K562 (cell line): Measurements from ENCODE around the gene PTPRG. TPM values are rescaled to one million over a fixed set of nuclear protein-coding genes. Genes with fewer than 3 reads are reported as not detected.

ENCODE experiments used
- ATAC-seq: fragments of 200-7000 bp; cut with Tn5 transposase; 3 replicates; pipeline ENCODE4 v1.9.1; 2020; ENCODE audit warnings: moderate library complexity
- BruUV-seq: library from RNA; stranded (reverse); fragments of 400-500 nt; replicated peaks from 2 replicates; lab custom pipeline; 2021; lab: Mats Ljungman, UMichigan
- CTCF ChIA-PET: fragments of 300-600 bp; formaldehyde crosslinking; extraction: SDS; loops from one replicate; lab custom pipeline; 2021; ENCODE audit warnings: low intra/inter-chr PET ratio; lab: Yijun Ruan, JAX
- POLR2A ChIA-PET: fragments of 300-600, 350-650 bp; sonication (Branson Sonifier 250); formaldehyde crosslinking; extraction: SDS; loops from one replicate; lab custom pipeline; 2021; ENCODE audit warnings: antibody characterized with exemption, inconsistent platforms; lab: Yijun Ruan, JAX
- DNase-seq, 4 experiments: peaks; one replicate each; pipeline versions ENCODE4 v3.0.0 to v3.0.0-alpha.2; 2011 to 2018; ENCODE audit warnings: low spot score in 3 of 4, mixed read lengths in 3 of 4; ENCODE audit errors: extremely low read depth in 1 of 4
- FAIRE-seq: peaks from 2 replicates; lab custom pipeline; 2011; peaks lifted over from hg19 to GRCh38; lab: Jason Lieb, UNC
- H2AFZ ChIP-seq: 2 replicates; pipeline ENCODE4 v1.6.0; 2011; ENCODE audit warnings: low read depth, low read length, control low read depth, inconsistent platforms
- H3K27ac ChIP-seq: fragments of 200-600 bp; 3 replicates; pipeline ENCODE4 v1.8.0; 2011; ENCODE audit warnings: low read depth, mild to moderate bottlenecking, control low read depth, inconsistent platforms, low read length, moderate library complexity, mixed read lengths; ENCODE audit errors: extremely low read depth
- H3K27me3 ChIP-seq, 2 experiments: fragments of 300-600 bp in 1 of 2; 2 replicates in 1 of 2; 3 replicates in 1 of 2; pipeline versions ENCODE4 v1.6.0 to v1.8.0; 2011; ENCODE audit warnings: inconsistent platforms in 2 of 2, low read length in 2 of 2, mild to moderate bottlenecking in 1 of 2, mixed read lengths in 1 of 2, moderate library complexity in 1 of 2; ENCODE audit not compliant: control insufficient read depth in 2 of 2, insufficient read depth in 2 of 2
- H3K36me3 ChIP-seq: fragments of 300-600 bp; 3 replicates; pipeline ENCODE4 v1.8.0; 2011; ENCODE audit warnings: mild to moderate bottlenecking, low read length, inconsistent platforms; ENCODE audit not compliant: control insufficient read depth, insufficient read depth
- H3K4me1 ChIP-seq, 2 experiments: fragments of 200-600 bp in 1 of 2; replicated peaks in 1 of 2; 2 replicates in 1 of 2; 3 replicates in 1 of 2; pipeline versions ENCODE4 v1.5.1 to v1.8.0; 2011; ENCODE audit warnings: inconsistent platforms in 2 of 2, low read length in 2 of 2, mild to moderate bottlenecking in 1 of 2, mixed read lengths in 1 of 2, moderate library complexity in 1 of 2; ENCODE audit not compliant: control insufficient read depth in 2 of 2, insufficient read depth in 2 of 2
- H3K4me2 ChIP-seq: 2 replicates; pipeline ENCODE4 v1.6.1; 2011; ENCODE audit warnings: low read length, control low read depth, inconsistent platforms, mixed read lengths; ENCODE audit not compliant: insufficient read depth
- H3K4me3 ChIP-seq: fragments of 200-600 bp; sonication (generic), shearing (Covaris generic); 2 replicates; pipeline ENCODE4 v1.5.1; 2016; ENCODE audit warnings: control low read depth, inconsistent platforms
- H3K79me2 ChIP-seq: fragments of 200-600 bp; 3 replicates; pipeline ENCODE4 v1.8.0; 2011; ENCODE audit warnings: low read length, inconsistent platforms; ENCODE audit not compliant: control insufficient read depth, insufficient read depth
- H3K9ac ChIP-seq, 2 experiments: 2 replicates each; pipeline versions ENCODE4 v1.6.0 to v1.6.1; 2011; ENCODE audit warnings: low read depth in 2 of 2, low read length in 2 of 2, control low read depth in 1 of 2, inconsistent platforms in 1 of 2, mild to moderate bottlenecking in 1 of 2, mixed read lengths in 1 of 2; ENCODE audit not compliant: insufficient read depth in 1 of 2
- H3K9me1 ChIP-seq: one replicate; pipeline ENCODE4 v1.6.0; 2011; ENCODE audit warnings: inconsistent platforms, mild to moderate bottlenecking, low read length, moderate library complexity; ENCODE audit not compliant: control insufficient read depth, insufficient read depth
- H3K9me3 ChIP-seq: replicated peaks from 2 replicates; pipeline ENCODE4 v1.5.1; 2011; ENCODE audit warnings: low read depth, low read length, inconsistent platforms; ENCODE audit not compliant: control insufficient read depth, insufficient read depth
- H4K20me1 ChIP-seq: replicated peaks from 2 replicates; pipeline ENCODE4 v1.6.1; 2011; ENCODE audit warnings: low read length, inconsistent platforms, mixed read lengths; ENCODE audit not compliant: control insufficient read depth, insufficient read depth
- FOXA1 ChIP-seq: fragments of 450-650 bp; IDR thresholded peaks from 2 replicates; pipeline ENCODE4 v1.6.1; 2016; ENCODE audit warnings: mild to moderate bottlenecking, borderline replicate concordance
- IRF2 ChIP-seq: sonication (generic); formaldehyde crosslinking; IDR thresholded peaks from 2 replicates; pipeline ENCODE4 v1.8.1; 2022; ENCODE audit warnings: mild to moderate bottlenecking, missing genetic modification reagents
- KDM1A ChIP-seq, 2 experiments: fragments of 450-650 bp; IDR thresholded peaks; 2 replicates each; pipeline ENCODE4 v1.6.1; 2016; ENCODE audit warnings: mild to moderate bottlenecking in 2 of 2
- MYBL2 ChIP-seq, 2 experiments: fragments of 450-650 bp in 1 of 2; sonication (generic) in 1 of 2; formaldehyde crosslinking in 1 of 2; IDR thresholded peaks; 2 replicates each; pipeline versions ENCODE4 v1.6.1 to v1.8.1; 2017 to 2022; ENCODE audit warnings: borderline replicate concordance in 1 of 2, inconsistent platforms in 1 of 2, low read depth in 1 of 2, mild to moderate bottlenecking in 1 of 2, missing genetic modification reagents in 1 of 2, moderate library complexity in 1 of 2
- RBM39 ChIP-seq: fragments of 200-400 bp; formaldehyde crosslinking; optimal IDR thresholded peaks from 2 replicates; pipeline ENCODE3; 2018; ENCODE audit warnings: low read depth, low read length
- SNRNP70 ChIP-seq: fragments of 200-400 bp; formaldehyde crosslinking; optimal IDR thresholded peaks from 2 replicates; pipeline ENCODE3; 2017; ENCODE audit warnings: low read depth, low read length
- ZMIZ1 ChIP-seq, 2 experiments: fragments of 150-350 bp in 1 of 2; IDR thresholded peaks; 2 replicates each; pipeline ENCODE4 v1.6.1; 2012 to 2016; ENCODE audit warnings: low read depth in 2 of 2, low read length in 2 of 2, mild to moderate bottlenecking in 1 of 2, moderate library complexity in 1 of 2
- WGBS: fragments of 100-300 bp; shearing (Covaris generic); methylation state at CpG from one replicate; pipeline ENCODE4 v1.1.6; 2016; ENCODE audit warnings: low coverage, mixed read lengths; ENCODE audit not compliant: insufficient coverage; ENCODE audit errors: missing lambda C conversion rate; 5-methylcytosine and 5-hydroxymethylcytosine counted together
- in situ Hi-C: fragments of 300-500 bp; cut with MboI; formaldehyde crosslinking; loops from 4 replicates; pipeline ENCODE4 v1.15.0; 2018; ENCODE audit warnings: inconsistent platforms, mixed read lengths
- intact Hi-C: fragments of 100-400 bp; cut with micrococcal nuclease; formaldehyde crosslinking; loops from 2 replicates; pipeline ENCODE4 v1.14.2; 2022
- polyA plus RNA-seq, 8 experiments: library from polyadenylated mRNA; depleted of rRNA in 4 of 8; stranded (reverse) in 5 of 8; unstranded in 3 of 8; fragments of >200 nt; fragmentation: Nextera tagmentation in 2 of 8; fragmentation: Illumina TruSeq in 1 of 8; extraction: Ambion mirVana in 2 of 8; extraction: Trizol in 1 of 8; gene quantifications; 2 replicates each; pipeline versions ENCODE4 v1.2.1 to v1.2.3, GENCODE V29; 2011 to 2014; ENCODE audit warnings: inconsistent platforms in 1 of 8, missing spikeins in 1 of 8
- total RNA-seq, 7 experiments: library from RNA; depleted of rRNA in 6 of 7; stranded (reverse); fragments of >200 nt in 6 of 7; fragmentation: Illumina TruSeq in 2 of 7; extraction: Trizol in 2 of 7; gene quantifications; 2 replicates each; pipeline versions ENCODE4 v1.2.1 to v1.2.3, GENCODE V29; 2011 to 2021; ENCODE audit warnings: low replicate concordance in 1 of 7
- TF ChIP-seq, protein P1 (sequence below): fragments of 450-650 bp; IDR thresholded peaks from 2 replicates; pipeline ENCODE4 v1.6.1; 2017; ENCODE audit warnings: antibody characterized with exemption, mild to moderate bottlenecking
- TF ChIP-seq, protein P2 (sequence below): fragments of 450-650 bp; IDR thresholded peaks from 2 replicates; pipeline ENCODE4 v1.6.1; 2017; ENCODE audit warnings: antibody characterized with exemption

PTPRG gene
- total and polyA plus RNA-seq, 9 of the 15 experiments (the other 6 are each of a cell fraction or from before 2014, with no cell fraction given): 0.16 TPM; not detected in 8

DNA sequence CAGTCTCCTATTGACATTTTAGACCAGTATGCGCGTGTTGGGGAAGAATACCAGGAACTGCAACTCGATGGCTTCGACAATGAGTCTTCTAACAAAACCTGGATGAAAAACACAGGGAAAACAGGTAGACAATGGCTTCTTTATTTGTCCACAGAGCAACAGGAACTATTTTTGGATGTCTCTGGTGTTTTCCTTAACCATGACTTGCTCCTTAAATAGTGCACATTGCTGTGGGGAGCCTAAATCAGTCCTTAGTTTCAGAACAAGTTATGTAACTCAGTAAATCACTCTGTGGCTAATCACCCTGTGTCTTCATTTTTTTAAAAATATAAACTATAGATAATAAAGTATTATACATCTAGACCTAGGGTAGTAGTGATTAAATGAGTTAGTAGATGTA, 428.3 kb downstream of the PTPRG start:
- no peak overlapping the region for H3K4me2 ChIP-seq
- FAIRE-seq (no peak), ATAC-seq (no peak), DNase-seq (no peak)
- in situ Hi-C loops: no loop called here
- H3K9me1 ChIP-seq: no peaks in the 10 kb centered on the region
- H3K9ac ChIP-seq: no peak overlapping the region
- H3K9me3 ChIP-seq: no peaks in the 10 kb centered on the region
- H3K27me3 ChIP-seq: no peaks in the 10 kb centered on the region
- WGBS: 0% methylated on average over 4 of the region's 4 CpGs
- H3K4me1 ChIP-seq: no peaks in the 10 kb centered on the region
- H3K36me3 ChIP-seq: no peaks in the 10 kb centered on the region
- H3K4me3 ChIP-seq: no peak overlapping the region
- H4K20me1 ChIP-seq: no peaks in the 10 kb centered on the region
- no peaks in the 10 kb centered on the region for H3K79me2 ChIP-seq
- CTCF ChIA-PET: no interaction called here
- intact Hi-C loops: no loop called here
- BruUV-seq: no TSS peak
- POLR2A ChIA-PET: no interaction called here
- TF ChIP-seq SNRNP70 (no peak), IRF2 (no peak), ZMIZ1 (IDR thresholded peaks at IDR 0.05; ENCODE audit: low read depth in 2 of 2, low read length in 2 of 2) (no peak), KDM1A (IDR thresholded peaks at IDR 0.05) (no peak), MYBL2 (IDR thresholded peaks at IDR 0.05; ENCODE audit: low read depth) (no peak), MYBL2 (CRISPR knock-in tag; IDR thresholded peaks at IDR 0.05; ENCODE audit: borderline replicate concordance) (no peak), FOXA1 (no peak), RBM39 (no peak)
- TF ChIP-seq, protein P1, sequence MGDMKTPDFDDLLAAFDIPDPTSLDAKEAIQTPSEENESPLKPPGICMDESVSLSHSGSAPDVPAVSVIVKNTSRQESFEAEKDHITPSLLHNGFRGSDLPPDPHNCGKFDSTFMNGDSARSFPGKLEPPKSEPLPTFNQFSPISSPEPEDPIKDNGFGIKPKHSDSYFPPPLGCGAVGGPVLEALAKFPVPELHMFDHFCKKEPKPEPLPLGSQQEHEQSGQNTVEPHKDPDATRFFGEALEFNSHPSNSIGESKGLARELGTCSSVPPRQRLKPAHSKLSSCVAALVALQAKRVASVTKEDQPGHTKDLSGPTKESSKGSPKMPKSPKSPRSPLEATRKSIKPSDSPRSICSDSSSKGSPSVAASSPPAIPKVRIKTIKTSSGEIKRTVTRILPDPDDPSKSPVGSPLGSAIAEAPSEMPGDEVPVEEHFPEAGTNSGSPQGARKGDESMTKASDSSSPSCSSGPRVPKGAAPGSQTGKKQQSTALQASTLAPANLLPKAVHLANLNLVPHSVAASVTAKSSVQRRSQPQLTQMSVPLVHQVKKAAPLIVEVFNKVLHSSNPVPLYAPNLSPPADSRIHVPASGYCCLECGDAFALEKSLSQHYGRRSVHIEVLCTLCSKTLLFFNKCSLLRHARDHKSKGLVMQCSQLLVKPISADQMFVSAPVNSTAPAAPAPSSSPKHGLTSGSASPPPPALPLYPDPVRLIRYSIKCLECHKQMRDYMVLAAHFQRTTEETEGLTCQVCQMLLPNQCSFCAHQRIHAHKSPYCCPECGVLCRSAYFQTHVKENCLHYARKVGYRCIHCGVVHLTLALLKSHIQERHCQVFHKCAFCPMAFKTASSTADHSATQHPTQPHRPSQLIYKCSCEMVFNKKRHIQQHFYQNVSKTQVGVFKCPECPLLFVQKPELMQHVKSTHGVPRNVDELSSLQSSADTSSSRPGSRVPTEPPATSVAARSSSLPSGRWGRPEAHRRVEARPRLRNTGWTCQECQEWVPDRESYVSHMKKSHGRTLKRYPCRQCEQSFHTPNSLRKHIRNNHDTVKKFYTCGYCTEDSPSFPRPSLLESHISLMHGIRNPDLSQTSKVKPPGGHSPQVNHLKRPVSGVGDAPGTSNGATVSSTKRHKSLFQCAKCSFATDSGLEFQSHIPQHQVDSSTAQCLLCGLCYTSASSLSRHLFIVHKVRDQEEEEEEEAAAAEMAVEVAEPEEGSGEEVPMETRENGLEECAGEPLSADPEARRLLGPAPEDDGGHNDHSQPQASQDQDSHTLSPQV: no peak
- TF ChIP-seq, protein P2, sequence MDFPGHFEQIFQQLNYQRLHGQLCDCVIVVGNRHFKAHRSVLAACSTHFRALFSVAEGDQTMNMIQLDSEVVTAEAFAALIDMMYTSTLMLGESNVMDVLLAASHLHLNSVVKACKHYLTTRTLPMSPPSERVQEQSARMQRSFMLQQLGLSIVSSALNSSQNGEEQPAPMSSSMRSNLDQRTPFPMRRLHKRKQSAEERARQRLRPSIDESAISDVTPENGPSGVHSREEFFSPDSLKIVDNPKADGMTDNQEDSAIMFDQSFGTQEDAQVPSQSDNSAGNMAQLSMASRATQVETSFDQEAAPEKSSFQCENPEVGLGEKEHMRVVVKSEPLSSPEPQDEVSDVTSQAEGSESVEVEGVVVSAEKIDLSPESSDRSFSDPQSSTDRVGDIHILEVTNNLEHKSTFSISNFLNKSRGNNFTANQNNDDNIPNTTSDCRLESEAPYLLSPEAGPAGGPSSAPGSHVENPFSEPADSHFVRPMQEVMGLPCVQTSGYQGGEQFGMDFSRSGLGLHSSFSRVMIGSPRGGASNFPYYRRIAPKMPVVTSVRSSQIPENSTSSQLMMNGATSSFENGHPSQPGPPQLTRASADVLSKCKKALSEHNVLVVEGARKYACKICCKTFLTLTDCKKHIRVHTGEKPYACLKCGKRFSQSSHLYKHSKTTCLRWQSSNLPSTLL: no peak
- H2AFZ ChIP-seq: no peak overlapping the region
- H3K27ac ChIP-seq: no peak overlapping the region
